Measurements from ENCODE around the gene LCE2C.
"Not testable (repeated sequence)": the region's sequence is repeated elsewhere in the genome, so short reads cannot be mapped to it uniquely, and the experiment has no call there.

LCE2C gene

GRCh38 chr1:152674983-152675382 lies at the start of gene LCE2C:
Gene LCE2C (plus strand): TSS chr1:152675279. CDS start chr1:152676016, 737 bp downstream.
- not testable (repeated sequence) for DNase-seq (ENCODE audit: low read depth in 4 of 4, low spot score in 1 of 4)

GRCh38 chr1:152626744-152627143 lies 48.3 kb upstream of the LCE2C start:
- DNase-seq (ENCODE audit: low read depth in 4 of 4, low spot score in 1 of 4), result no peak

GRCh38 chr1:152630596-152630995 lies 44.5 kb upstream of the LCE2C start:
- DNase-seq (ENCODE audit: low read depth in 4 of 4, low spot score in 1 of 4), result no peak

GRCh38 chr1:152640351-152640750 lies 34.7 kb upstream of the LCE2C start:
- DNase-seq (ENCODE audit: low read depth in 4 of 4, low spot score in 1 of 4), result no peak

- DNase-seq (ENCODE audit: low read depth in 4 of 4, low spot score in 1 of 4), result no peak
Measured at GRCh38 chr1:152643945-152644344, 31.1 kb upstream of the LCE2C start.

- DNase-seq (ENCODE audit: low read depth in 4 of 4, low spot score in 1 of 4), result no peak
Measured at GRCh38 chr1:152645146-152645545, 29.9 kb upstream of the LCE2C start.

- DNase-seq (ENCODE audit: low read depth in 4 of 4, low spot score in 1 of 4), result no peak
Measured at GRCh38 chr1:152646656-152647055, 28.4 kb upstream of the LCE2C start.

GRCh38 chr1:152654110-152654509 lies 21.0 kb upstream of the LCE2C start:
- DNase-seq (ENCODE audit: low read depth in 4 of 4, low spot score in 1 of 4), result peak; percentile 15 to 37 (median 26)

GRCh38 chr1:152656459-152656858 lies 18.6 kb upstream of the LCE2C start:
- no peak for DNase-seq (ENCODE audit: low read depth in 4 of 4, low spot score in 1 of 4)

- DNase-seq (ENCODE audit: low read depth in 4 of 4, low spot score in 1 of 4), result no peak
Measured at GRCh38 chr1:152657677-152658076, 17.4 kb upstream of the LCE2C start.

GRCh38 chr1:152658649-152659048 lies 16.4 kb upstream of the LCE2C start:
- DNase-seq (ENCODE audit: low read depth in 4 of 4, low spot score in 1 of 4), result no peak

GRCh38 chr1:152663098-152663497 lies 12.0 kb upstream of the LCE2C start, which contains the start of gene LCE2D:
Gene LCE2D (plus strand): TSS chr1:152663380. CDS start chr1:152664106, 726 bp downstream.
- DNase-seq (ENCODE audit: low read depth in 4 of 4, low spot score in 1 of 4), result no peak

- not testable (repeated sequence) for DNase-seq (ENCODE audit: low read depth in 4 of 4, low spot score in 1 of 4)
Measured at GRCh38 chr1:152666171-152666570, 8.9 kb upstream of the LCE2C start.

GRCh38 chr1:152667648-152668047 lies 7.4 kb upstream of the LCE2C start:
- no peak for DNase-seq (ENCODE audit: low read depth in 4 of 4, low spot score in 1 of 4)

- DNase-seq (ENCODE audit: low read depth in 4 of 4, low spot score in 1 of 4), result no peak
Measured at GRCh38 chr1:152673016-152673415, 2.1 kb upstream of the LCE2C start.

- DNase-seq (ENCODE audit: low read depth in 4 of 4, low spot score in 1 of 4), result no peak
Measured at GRCh38 chr1:152679459-152679858, 4.4 kb downstream of the LCE2C start.

- no peak for DNase-seq (ENCODE audit: low read depth in 4 of 4, low spot score in 1 of 4)
Measured at GRCh38 chr1:152681616-152682015, 6.5 kb downstream of the LCE2C start.

GRCh38 chr1:152683846-152684245 lies 8.8 kb downstream of the LCE2C start:
- no peak for DNase-seq (ENCODE audit: low read depth in 4 of 4, low spot score in 1 of 4)

GRCh38 chr1:152685823-152686222 lies 10.7 kb downstream of the LCE2C start, which contains the start of gene LCE2B:
Gene LCE2B (plus strand): TSS chr1:152686123. CDS start chr1:152686844, 721 bp downstream.
- DNase-seq (ENCODE audit: low read depth in 4 of 4, low spot score in 1 of 4), result not testable (repeated sequence)

GRCh38 chr1:152697701-152698600 lies 22.9 kb downstream of the LCE2C start, which contains the start of gene LCE2A:
Gene LCE2A (plus strand): TSS chr1:152698345. CDS start chr1:152698902, 557 bp downstream.
- DNase-seq (ENCODE audit: low read depth in 4 of 4, low spot score in 1 of 4), result no peak

- DNase-seq (ENCODE audit: low read depth in 4 of 4, low spot score in 1 of 4), result no peak
Measured at GRCh38 chr1:152699746-152700145, 24.7 kb downstream of the LCE2C start.

- no peak for DNase-seq (ENCODE audit: low read depth in 4 of 4, low spot score in 1 of 4)
Measured at GRCh38 chr1:152707860-152708259, 32.8 kb downstream of the LCE2C start, which contains the start of gene LCE4A. Gene LCE4A (plus strand): TSS chr1:152708160. CDS start chr1:152709076, 916 bp downstream.
